BJ (cell line): ENCODE results near the gene HSPA1L. TPM values are rescaled to one million over a fixed set of nuclear protein-coding genes. Genes with fewer than 3 reads are reported as not detected.

Experiments used
- CTCF ChIA-PET: fragments of 350-600 bp; formaldehyde crosslinking; extraction: SDS; loops from one replicate; lab custom pipeline; 2021; ENCODE audit warnings: antibody characterized with exemption, inconsistent platforms; lab: Yijun Ruan, JAX
- POLR2A ChIA-PET: fragments of 300-600 bp; sonication (Branson Sonifier 250); formaldehyde crosslinking; extraction: SDS; loops from one replicate; lab custom pipeline; 2021; ENCODE audit warnings: antibody characterized with exemption; lab: Charles Lee
- DNase-seq: peaks from one replicate; pipeline ENCODE4 v3.0.0-alpha.2; 2011; ENCODE audit warnings: low read depth
- H3K27me3 ChIP-seq: 2 replicates; pipeline ENCODE4 v1.6.0; 2011; ENCODE audit warnings: low read length; ENCODE audit not compliant: control insufficient read depth, insufficient read depth
- H3K36me3 ChIP-seq: 2 replicates; pipeline ENCODE4 v1.5.1; 2011; ENCODE audit warnings: low read length; ENCODE audit not compliant: control insufficient read depth, insufficient read depth
- H3K4me3 ChIP-seq: 2 replicates; pipeline ENCODE4 v1.5.1; 2011; ENCODE audit warnings: low read depth, mild to moderate bottlenecking, control low read depth, low read length
- CTCF ChIP-seq: IDR thresholded peaks from 2 replicates; pipeline ENCODE4 v1.5.1; 2011; ENCODE audit warnings: low read depth, mild to moderate bottlenecking, control low read depth, inconsistent platforms, low read length, moderate library complexity; ENCODE audit not compliant: insufficient read depth
- polyA plus RNA-seq: library from polyadenylated mRNA; depleted of rRNA; stranded (reverse); fragments of >200 nt; gene quantifications from 2 replicates; pipeline ENCODE4 v1.2.3, GENCODE V29; 2011

Gene HSPA1L
- polyA plus RNA-seq, 1 experiment, result 0.90 TPM

GRCh38 chr6:31799781-31800180, 15.3 kb downstream of the HSPA1L start:
- H3K36me3 ChIP-seq, result no peaks in the 10 kb centered on the region
- TF ChIP-seq CTCF, result no peak
- ChIA-PET CTCF (interaction anchor here (1.8 kb wide), 1 partner anchor 30 kb away, joined by 6 read pairs; no protein-coding TSS in a partner anchor), POLR2A (no interaction called here)
- no peaks in the 10 kb centered on the region for H3K27me3 ChIP-seq
- DNase-seq, result no peak
- H3K4me3 ChIP-seq, result no peak overlapping the region

DNA sequence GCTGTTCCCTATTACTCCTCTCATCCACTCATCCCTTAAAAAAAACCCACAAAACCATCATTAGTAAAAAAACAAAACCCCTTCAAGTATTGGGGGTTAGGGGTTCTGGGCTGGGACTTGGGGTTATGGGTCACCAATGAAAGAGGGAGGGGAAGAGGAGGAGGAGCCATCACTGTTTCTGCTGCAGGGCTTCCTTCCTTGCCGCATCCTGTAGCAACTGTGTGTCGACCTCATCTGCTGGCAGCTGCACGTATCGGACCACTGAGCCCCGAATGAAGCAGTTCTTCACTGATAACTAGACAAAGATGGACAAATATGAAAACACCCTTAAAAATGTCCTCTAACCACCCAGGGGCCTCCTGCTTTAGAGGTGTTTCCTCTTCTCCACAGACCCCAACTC, 17.5 kb downstream of the HSPA1L start:
- Histone ChIP-seq H3K27me3 (no peaks in the 10 kb centered on the region), H3K4me3 (no peak overlapping the region), H3K36me3 (no peaks in the 10 kb centered on the region)
- CTCF ChIA-PET, result no interaction called here
- POLR2A ChIA-PET, result no interaction called here
- TF ChIP-seq CTCF, result no peak
- no peak for DNase-seq

DNA sequence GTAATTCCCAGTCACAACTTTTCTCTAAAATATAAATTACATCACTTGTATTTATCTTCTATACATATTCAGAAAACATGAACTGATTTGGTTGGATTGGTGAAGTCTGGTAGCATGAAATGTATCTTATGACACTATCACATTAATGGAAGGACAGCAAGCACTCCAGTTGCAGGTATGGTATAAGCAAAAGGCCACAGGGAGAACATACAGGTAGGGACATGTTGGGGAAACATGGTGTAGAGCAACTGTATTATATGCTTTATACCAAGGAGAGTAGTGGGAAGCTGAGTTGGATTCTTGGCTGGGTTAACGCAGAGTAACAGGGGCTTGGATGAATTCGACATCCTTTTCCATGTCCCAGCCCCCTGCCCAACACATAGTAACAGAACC, 18.1 kb downstream of the HSPA1L start:
- no peak for DNase-seq
- Histone ChIP-seq H3K27me3 (no peaks in the 10 kb centered on the region), H3K4me3 (no peak overlapping the region), H3K36me3 (peaks cover 2% of the 10 kb centered on the region; the same call in 1 of the 2 replicates)
- CTCF ChIA-PET, result interaction anchor here (1.3 to 1.5 kb wide), 2 partner anchors 13 to 27 kb away, joined by 5 to 10 read pairs; no protein-coding TSS in a partner anchor
- no peak for TF ChIP-seq CTCF
- POLR2A ChIA-PET, result interaction anchor here (0.7 kb wide), 1 partner anchor 10 kb away, joined by 3 read pairs; the partner anchor contains the start of gene LSM2

DNA sequence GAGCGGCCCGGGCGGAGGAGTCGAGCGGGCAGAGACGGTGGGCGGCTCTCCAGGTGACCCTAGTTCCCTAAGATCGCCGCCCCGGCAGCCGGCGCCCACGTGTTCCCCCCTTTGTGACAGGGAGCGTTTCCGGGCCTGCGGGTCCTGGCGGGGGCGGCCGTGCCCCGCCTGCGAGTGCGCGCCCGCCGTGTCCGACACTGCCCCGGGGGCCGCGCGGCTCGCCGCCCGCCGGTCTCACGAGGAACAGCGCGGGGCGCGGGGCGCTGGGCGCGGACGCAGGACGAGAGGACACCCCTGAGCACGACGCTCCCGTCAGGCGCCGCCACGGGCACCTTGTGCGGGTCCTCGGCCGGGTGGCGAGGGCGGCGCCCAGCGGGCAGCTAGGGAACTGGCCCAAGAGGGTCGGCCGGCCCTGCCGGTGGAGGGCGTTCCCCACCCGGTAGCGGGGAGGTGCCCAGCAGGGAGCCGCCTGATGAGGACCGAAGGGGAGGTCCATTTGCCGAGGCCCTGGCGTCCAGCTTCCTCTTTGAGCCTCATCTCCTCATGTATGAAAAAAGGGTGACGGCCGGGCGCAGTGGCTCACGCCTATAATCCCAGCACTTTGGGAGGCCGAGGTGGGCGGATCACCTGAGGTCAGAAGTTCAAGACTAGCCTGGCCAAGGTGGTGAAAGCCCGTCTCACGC, 19.3 kb downstream of the HSPA1L start, which contains the start of gene VARS1:
Gene VARS1, minus strand, starts transcription at position 137 of the 683 bp plus-strand sequence. CDS start 535 bp downstream, outside the sequence.
- ChIA-PET POLR2A (interaction anchor here (0.7 kb wide), 2 partner anchors 11 to 40 kb away, joined by 3 to 29 read pairs; partner anchors contain the start of gene LSM2), CTCF (interaction anchor here (1.0 to 1.8 kb wide), 9 partner anchors 10 to 66 kb away, joined by 3 to 12 read pairs (median 5); partner anchors contain the start of genes DDAH2, HSPA1A, HSPA1L and LSM2)
- Histone ChIP-seq H3K36me3 (peaks cover 4% of the 10 kb centered on the region; the same call in 1 of the 2 replicates), H3K4me3 (peak within 1 kb of the TSS; percentile 95), H3K27me3 (no peaks in the 10 kb centered on the region)
- TF ChIP-seq CTCF, result peak; percentile 75
- no peak for DNase-seq
